Mucosa of descending colon (tissue), 3 donors: Measurements from ENCODE around the gene TDRD9. TPM values are rescaled to one million over a fixed set of nuclear protein-coding genes. Genes with fewer than 3 reads are reported as not detected.

Source experiments
- ATAC-seq: fragments of 200-7000 bp; cut with Tn5 transposase; one replicate; pipeline ENCODE4 v1.9.1; 2020; ENCODE audit warnings: mild to moderate bottlenecking, moderate library complexity
- DNase-seq, 3 donors: peaks; one replicate each; pipeline ENCODE4 v3.0.0-alpha.2; 2020
- H3K36me3 ChIP-seq: fragments of 200-600 bp; one replicate; pipeline ENCODE4 v1.8.0; 2021; ENCODE audit warnings: low read depth, mild to moderate bottlenecking
- H3K4me1 ChIP-seq: fragments of 200-600 bp; one replicate; pipeline ENCODE4 v1.8.0; 2021; ENCODE audit warnings: low read depth, mild to moderate bottlenecking
- H3K4me3 ChIP-seq: fragments of 200-600 bp; one replicate; pipeline ENCODE4 v1.8.0; 2021; ENCODE audit warnings: mild to moderate bottlenecking
- H3K9me3 ChIP-seq: fragments of 200-600 bp; one replicate; pipeline ENCODE4 v1.8.0; 2021; ENCODE audit warnings: mild to moderate bottlenecking
- intact Hi-C, 2 donors: fragments of 100-400 bp; cut with DNase I in 1 of 2; cut with micrococcal nuclease in 1 of 2; formaldehyde crosslinking; loops; one replicate each; pipeline versions ENCODE4 v1.11.0 to v1.11.1; 2022; cut with DNase I, micrococcal nuclease
- total RNA-seq, 3 donors: library from RNA; stranded (reverse); fragmentation: NEBNext Ultra II Directional in 2 of 3; extraction: Animal tissue kit (Norgen Biotek cat#: 25700) in 2 of 3; gene quantifications; one replicate each; pipeline versions ENCODE4 v1.2.1 to v1.2.4, GENCODE V29; 2021 to 2023
- TF ChIP-seq, protein P1 (sequence below): fragments of 200-600 bp; IDR thresholded peaks from one replicate; pipeline ENCODE4 v1.8.0; 2022; ENCODE audit warnings: antibody characterized with exemption, mild to moderate bottlenecking
- donor health status: DM: no; HTN: no; CAD: no; lungs with moderate emphysema.
- donor health status: DM: no; HTN: no; CAD: no.
- donor health status: DM: no; HTN: yes; CAD: no.

The TDRD9 gene
- total RNA-seq, 3 donors from 2014 or later, result 0.39 to 0.98 (median 0.63) TPM

DNA sequence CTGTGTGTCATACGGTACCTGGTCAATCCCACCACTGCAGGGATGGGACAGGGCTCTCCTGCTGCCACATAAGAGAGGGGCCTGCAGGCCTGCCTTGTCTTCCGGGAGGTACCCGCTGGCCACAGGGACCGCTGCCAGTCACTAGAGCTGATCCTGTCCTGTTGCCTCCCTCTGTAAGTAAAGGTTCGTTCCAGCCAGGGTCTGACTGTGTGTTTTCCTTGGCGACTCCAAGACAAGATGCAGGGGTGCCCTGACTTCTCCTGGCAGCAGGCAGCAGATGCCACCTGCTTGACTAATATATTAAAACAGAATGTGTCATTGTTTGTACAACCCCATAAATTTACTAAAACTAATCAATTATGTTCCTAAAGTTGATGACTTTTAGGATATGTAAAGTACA lies 115.8 kb downstream of the TDRD9 start:
- no peaks in the 10 kb centered on the region for H3K4me1 ChIP-seq
- H3K4me3 ChIP-seq, result no peak overlapping the region
- no peaks in the 10 kb centered on the region for H3K9me3 ChIP-seq
- no peak for ATAC-seq
- H3K36me3 ChIP-seq, result no peaks in the 10 kb centered on the region
- intact Hi-C loops, result no loop called here
- no peak for DNase-seq
- TF ChIP-seq, protein P1, sequence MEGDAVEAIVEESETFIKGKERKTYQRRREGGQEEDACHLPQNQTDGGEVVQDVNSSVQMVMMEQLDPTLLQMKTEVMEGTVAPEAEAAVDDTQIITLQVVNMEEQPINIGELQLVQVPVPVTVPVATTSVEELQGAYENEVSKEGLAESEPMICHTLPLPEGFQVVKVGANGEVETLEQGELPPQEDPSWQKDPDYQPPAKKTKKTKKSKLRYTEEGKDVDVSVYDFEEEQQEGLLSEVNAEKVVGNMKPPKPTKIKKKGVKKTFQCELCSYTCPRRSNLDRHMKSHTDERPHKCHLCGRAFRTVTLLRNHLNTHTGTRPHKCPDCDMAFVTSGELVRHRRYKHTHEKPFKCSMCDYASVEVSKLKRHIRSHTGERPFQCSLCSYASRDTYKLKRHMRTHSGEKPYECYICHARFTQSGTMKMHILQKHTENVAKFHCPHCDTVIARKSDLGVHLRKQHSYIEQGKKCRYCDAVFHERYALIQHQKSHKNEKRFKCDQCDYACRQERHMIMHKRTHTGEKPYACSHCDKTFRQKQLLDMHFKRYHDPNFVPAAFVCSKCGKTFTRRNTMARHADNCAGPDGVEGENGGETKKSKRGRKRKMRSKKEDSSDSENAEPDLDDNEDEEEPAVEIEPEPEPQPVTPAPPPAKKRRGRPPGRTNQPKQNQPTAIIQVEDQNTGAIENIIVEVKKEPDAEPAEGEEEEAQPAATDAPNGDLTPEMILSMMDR, result no peak

DNA sequence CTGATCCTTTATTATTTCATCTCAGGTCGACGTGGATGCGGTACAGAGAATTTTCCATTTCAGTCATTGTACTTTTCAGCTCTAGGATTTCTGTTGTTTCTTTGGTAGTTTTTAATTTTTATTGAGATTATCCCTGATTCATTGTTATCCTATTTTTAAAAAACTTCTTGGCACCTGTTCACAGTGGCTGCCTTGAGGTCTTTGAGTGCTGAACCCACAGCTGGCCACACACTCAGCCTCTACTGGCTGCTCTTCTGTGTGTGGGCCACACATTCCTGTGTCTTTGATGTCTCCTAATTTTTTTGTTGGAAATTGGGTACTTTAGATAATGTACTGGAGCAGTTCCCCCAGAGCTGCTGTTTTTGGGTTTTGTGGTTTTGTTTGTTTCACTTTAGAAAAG lies 119.5 kb downstream of the TDRD9 start:
- Histone ChIP-seq H3K9me3 (no peaks in the 10 kb centered on the region), H3K4me1 (no peaks in the 10 kb centered on the region), H3K36me3 (no peaks in the 10 kb centered on the region), H3K4me3 (no peak overlapping the region)
- DNase-seq (no peak), ATAC-seq (no peak)
- intact Hi-C loops, result no loop called here
- TF ChIP-seq, protein P1, result no peak

DNA sequence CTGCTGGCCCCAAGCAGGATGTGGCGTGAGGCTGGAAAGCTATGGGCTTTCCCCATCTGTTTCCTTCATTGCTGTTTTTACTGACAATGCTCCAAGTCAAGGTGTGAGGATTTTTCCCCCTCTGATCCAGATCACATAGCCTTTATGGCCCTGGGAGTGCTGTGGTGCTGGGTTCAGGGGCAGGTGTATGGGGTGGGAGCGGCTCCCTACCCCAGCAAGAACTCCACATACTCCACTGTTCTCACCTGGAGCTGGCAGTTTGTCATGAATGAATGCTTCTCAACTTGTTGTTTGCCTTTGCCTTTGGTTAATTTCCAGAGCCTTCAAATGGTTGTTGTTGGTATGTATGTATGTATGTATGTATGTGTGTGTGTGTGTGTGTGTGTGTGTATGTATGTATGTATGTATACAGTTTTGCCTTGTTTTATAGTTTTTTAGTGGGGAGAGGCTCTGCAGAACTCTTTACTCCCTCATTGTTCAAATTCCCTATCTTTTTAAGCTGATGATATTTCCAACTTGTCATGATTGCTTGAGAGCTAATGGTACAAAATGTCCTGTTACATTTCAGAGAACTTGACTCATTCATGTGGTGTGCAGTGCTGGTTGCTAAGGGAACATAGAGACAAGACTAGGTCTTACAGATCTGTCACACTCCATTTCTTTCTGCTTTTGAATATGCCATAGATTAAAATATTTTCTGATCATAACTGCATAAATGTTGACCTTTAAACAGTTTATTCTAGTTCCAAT lies 120.7 kb downstream of the TDRD9 start:
- intact Hi-C loops, result no loop called here
- no peaks in the 10 kb centered on the region for H3K4me1 ChIP-seq
- ATAC-seq, result no peak
- DNase-seq, result no peak
- H3K36me3 ChIP-seq, result no peaks in the 10 kb centered on the region
- TF ChIP-seq, protein P1, result no peak
- H3K9me3 ChIP-seq, result no peaks in the 10 kb centered on the region
- H3K4me3 ChIP-seq, result no peak overlapping the region

DNA sequence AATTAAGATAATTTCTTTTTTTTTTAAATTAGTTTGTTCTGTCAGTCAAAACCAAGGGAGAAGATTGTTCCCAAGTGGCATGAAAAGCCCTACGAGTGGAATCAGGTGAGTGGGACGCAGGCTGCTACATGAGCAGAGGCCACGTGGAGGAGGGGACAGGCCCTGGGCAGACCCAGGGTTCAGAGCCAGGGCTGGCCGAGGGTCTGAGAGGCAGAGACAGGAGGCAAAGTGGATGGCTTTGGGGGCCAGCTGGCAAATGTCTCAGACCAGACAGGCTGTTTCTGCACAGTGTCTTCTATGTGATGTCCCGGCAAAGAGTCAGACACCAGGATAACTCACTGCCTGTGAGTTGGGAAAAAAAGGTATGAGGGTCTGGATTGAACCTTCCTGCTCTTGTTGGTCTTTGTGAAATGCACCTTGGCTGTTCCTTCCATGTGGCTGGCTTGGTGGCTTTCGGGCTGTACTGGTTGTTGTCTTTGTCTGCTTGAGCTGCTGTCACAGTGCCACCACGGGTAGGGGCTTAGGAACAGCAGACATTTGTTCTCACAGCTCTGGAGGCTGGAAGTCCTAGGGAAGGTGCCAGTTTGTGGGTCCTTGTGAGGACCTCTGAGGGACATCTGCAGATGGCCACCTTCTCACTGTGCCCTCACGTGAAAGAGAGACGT lies 121.5 kb downstream of the TDRD9 start:
- DNase-seq, result no peak
- no peaks in the 10 kb centered on the region for H3K9me3 ChIP-seq
- no peak overlapping the region for H3K4me3 ChIP-seq
- H3K36me3 ChIP-seq, result no peaks in the 10 kb centered on the region
- intact Hi-C loops, result no loop called here
- TF ChIP-seq, protein P1, result no peak
- no peaks in the 10 kb centered on the region for H3K4me1 ChIP-seq
- ATAC-seq, result no peak

DNA sequence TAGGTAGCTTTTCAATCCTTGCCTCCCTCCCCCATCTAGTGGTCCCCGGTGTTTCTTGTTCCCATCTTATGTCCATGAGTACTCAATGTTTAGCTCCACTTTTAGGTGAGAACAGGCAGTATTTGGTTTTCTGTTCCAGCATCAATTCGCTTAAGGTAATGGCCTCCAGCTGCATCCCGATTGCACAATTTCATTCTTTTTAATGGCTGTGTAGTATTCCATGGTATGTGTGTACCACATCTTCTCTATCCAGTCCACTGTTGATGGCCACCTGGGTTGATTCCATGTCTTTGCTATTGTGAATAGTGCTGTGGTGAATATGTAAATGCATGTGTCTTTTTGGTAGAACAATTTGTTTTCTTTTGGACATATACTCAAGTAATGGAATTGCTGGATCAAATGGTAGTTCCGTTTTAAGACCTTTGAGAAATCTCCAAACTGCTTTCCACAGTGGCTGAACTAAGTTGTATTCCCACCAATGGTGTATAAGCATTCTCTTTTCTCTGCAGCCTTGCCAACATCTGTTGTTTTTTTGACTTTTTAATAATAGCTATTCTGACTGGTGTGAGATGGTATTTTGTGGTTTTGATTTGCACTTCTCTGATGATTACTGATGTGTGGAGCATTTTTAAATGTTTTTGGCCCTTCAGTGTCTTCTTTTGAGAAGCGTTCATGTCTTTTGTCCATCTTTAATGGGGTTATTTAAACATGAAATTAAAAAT lies 123.0 kb downstream of the TDRD9 start:
- Histone ChIP-seq H3K36me3 (no peaks in the 10 kb centered on the region), H3K4me3 (no peak overlapping the region), H3K9me3 (no peaks in the 10 kb centered on the region), H3K4me1 (no peaks in the 10 kb centered on the region)
- ATAC-seq (no peak), DNase-seq (no peak)
- TF ChIP-seq, protein P1, result no peak
- intact Hi-C loops, result no loop called here
